ENCODE measurements around the gene TTC7B.

TTC7B gene

GRCh38 chr14:90697577-90698206 is 118.5 kb downstream of the TTC7B start:
- DNase-seq = no peak

DNA sequence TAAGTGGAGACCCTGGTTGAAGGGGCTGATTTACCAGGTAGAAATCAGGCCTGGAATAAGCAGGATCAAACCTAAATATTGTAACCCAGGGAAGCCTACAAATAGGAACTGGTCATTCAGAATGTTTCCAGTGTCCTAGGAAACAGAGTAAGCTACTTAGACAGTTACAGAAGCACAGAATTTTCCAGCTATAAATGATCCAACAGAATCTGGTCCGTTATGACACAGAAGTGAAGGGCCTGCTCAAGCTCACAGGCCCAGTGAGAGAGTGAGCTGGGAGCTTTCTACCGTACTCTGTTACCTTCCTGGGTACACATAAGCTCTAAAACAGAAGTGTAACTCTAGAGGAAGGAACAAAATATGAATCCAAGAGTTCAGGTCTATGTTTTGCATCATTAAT is 119.1 kb downstream of the TTC7B start:
- DNase-seq = no peak

GRCh38 chr14:90696720-90697119 is 119.5 kb downstream of the TTC7B start:
- no peak for DNase-seq

DNA sequence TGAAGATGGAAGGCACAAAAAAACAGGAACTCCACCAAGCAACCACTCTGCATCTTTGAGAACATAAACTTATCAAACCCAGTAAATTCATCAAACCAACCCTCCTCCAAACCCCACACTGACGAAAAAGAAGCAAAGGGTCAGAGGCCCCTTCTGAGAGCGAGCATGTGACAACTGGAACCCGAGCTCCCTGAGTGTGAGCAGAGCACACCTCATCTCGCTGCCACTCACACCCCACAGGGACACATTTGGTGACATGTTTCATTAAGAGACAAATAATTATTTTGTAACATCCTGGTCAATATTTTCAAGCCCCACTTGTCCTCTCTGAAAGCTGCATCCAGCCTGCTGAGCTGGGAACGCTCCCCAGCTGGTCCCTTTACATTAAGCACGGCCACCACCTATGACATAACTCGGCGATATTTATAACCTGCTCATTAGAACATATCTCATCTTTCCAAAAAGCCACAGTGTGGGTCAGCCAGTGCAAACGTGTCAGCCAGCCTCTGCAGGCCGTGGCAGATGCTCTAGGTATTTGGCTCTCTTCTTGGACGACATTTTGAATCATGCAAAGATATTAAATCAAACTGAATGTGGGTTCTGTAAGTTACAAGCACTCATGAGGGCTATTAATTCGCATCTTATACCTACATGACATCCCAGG is 120.1 kb downstream of the TTC7B start:
- no peak for DNase-seq

DNA sequence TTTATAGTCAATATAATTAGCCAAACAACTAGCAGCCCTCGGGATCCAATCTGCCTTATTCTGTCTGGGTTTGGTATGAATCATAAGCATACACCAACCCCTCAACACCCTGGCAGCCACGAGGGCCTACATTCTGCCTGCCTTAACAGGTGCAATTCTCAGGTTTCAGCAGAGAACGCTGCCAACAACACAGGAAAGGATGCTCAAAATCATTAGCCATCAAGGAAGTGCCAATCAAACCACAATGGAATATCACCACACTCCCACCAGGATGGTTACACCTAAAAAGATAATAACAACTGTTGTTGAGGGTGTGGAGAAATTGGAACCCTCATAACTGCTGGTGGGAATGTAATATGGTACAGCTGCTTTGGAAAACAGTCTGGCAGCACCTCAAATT is 122.8 kb downstream of the TTC7B start:
- no peak for DNase-seq

- no peak for DNase-seq
Measured at GRCh38 chr14:90692826-90693225, 123.4 kb downstream of the TTC7B start.

DNA sequence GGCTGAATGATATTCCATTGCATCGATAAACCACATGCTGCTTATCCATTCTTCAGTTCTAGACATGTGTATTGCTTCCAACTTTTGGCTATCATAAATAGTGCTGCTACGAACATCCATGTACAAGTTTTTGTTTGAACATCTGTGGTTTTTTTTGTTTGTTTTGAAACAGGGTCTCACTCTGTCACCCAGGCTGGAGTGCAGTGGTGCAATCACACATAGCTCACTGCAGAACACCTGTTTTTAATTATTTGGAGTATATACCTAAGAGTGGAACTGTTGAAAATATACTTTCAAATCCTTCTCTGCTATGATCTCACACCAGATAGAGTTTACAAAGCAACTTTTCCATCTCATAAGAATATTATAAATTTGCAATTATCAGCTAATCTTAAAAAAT is 124.2 kb downstream of the TTC7B start:
- no peak for DNase-seq

- DNase-seq = no peak
Measured at GRCh38 chr14:90691627-90692026, 124.6 kb downstream of the TTC7B start.

DNA sequence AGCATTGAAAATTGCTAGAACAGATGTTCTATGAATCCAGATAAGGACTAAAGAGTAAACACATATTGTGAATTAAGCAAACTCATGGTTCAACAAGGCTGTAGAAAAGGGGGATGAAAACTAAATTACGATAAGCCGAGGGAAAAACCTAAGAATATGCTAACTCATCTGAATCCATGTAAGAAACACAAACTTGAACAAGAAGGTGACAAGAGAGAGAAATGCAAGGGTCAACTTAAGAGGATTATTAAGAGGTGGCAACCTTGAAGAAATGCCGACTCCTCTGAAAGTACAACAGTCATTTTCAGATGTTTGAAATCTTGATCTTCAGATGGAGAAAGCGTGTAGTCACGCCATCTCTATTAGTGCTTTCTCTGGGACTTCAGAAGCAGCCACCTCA is 128.6 kb downstream of the TTC7B start:
- no peak for DNase-seq

DNA sequence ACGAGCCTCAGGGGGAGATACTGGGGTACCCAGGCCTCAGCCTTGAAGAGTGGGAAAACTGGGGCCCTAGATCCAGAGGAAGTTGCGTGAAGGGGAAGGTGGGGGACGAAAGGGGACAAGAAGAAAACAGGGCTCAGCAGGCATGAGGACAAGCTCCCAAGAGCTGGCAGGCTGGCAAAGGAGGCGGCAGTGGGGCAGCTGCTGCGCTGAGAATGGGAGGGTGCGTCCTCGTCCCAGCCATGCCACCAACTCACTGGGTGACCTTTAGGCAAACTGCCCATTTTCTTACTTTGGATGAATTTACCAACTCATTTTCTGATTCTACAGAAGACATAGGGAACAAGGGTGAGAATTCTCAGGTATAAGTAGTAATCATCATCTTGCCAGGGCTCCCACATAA is 133.6 kb downstream of the TTC7B start:
- no peak for DNase-seq

- DNase-seq = no peak
Measured at GRCh38 chr14:90681929-90682328, 134.3 kb downstream of the TTC7B start.

DNA sequence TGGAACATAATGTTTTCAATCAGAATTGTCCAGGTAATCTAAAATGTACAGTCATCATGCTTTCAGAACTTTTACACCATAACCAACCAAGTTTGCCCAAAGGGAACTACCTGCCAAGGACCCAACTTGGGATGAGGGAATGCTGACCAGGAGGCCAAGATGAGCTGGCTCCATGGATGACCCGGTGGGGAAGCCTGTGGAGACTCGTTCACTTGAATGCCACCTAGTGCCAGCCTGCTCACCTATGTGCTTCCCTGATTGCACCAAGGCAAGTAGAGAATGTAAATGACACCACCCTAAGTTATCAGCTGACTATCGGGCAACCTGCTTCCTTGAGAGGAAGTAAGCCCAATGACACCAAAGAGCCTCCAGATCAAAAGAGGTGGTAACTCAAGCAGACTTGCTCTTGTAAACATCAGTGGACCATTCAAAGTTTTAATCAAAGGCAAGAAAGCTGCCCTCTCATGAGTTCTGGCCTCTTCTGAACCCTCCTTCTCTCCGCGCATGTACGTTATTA is 137.3 kb downstream of the TTC7B start:
- no peak for DNase-seq

GRCh38 chr14:90678420-90678819 is 137.8 kb downstream of the TTC7B start:
- DNase-seq = no peak

DNA sequence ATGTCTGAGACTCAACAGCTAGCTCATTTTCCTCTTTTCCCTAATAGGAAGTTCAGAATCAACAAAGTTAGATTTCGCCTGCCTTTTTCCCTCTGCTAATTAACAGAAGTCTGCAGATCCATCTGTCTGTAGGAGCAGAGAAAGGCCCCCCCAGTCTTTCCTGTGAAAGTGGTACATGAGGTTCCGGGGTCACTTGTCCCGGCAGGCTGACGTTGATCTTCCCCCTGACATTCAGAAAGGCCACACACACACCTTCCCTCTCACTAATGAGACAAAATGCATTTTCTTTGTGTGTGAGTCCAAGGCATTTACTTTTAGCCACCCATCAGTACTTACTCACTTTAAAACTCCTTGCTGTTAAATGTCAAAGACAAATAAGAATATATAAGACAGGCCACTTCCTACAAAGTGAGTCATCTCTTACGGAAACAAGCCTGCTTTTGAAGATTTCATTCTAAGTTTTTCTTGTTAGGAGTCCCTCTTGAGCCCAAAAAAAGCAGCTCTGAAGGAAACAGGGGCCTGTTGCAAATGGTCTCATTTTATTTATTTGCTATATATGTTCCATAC is 138.7 kb downstream of the TTC7B start:
- no peak for DNase-seq

DNA sequence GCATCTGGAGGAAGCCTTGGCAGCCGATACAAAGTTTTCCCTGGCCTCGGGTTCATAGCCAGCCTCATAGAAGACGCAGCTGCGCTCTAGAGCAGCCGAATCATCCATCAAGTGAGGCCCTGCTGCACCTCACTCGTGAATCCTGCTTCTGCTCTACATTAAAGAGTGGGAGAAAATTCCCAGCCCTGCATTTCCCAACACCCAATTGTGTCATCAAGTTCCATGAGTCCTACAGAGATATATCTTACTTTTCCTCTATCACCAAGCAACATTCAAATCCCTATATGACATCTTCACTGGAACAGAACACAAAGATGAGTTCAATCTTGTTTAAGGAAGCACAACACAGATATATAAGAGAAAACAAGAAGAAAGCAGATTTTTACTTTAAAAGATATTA is 139.3 kb downstream of the TTC7B start:
- no peak for DNase-seq

GRCh38 chr14:90676356-90676755 is 139.9 kb downstream of the TTC7B start:
- DNase-seq = no peak

- DNase-seq = no peak
Measured at GRCh38 chr14:90675399-90675798, 140.8 kb downstream of the TTC7B start.

GRCh38 chr14:90674716-90675115 is 141.5 kb downstream of the TTC7B start:
- no peak for DNase-seq

- DNase-seq = no peak
Measured at GRCh38 chr14:90674043-90674670, 142.1 kb downstream of the TTC7B start.

DNA sequence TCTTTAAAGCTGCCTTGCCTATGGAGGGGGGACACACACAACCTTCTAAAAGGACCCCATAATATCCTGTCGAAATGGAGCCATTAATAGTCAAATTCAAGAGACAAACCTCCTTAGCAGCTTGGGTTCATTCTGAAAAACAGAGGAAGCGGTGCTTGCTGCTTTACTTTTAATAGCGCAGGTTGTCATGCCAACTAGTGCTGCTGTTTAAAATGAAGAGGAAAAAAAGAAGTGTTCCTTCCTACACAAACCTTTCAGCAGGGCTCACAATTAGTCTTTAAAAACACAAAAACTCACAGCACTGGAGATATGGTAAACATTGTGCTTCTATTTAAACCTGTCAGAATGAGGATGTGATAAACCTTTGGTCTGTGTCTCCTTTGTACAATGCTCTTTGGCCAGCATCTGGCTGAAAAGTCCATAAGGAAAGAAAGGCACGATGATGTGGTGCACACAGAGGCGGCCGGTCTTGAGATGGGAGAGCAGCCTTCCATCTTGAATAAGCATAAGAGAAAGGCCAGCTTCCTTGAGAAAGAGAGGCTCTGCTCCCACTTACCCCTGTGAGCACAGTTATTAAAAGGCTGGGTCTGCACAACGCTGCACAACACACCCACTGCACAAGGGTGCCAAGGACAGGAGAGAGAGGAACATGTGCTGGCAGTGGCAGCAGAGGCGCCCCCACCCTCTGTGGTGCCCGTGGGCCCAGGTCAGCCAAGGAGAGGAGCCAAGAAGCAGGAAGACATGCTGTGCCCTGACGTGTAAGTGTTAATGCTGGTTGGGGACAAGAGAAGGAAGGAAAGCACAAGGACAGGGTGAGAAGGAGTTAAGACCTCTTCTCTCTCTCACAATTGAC is 144.6 kb downstream of the TTC7B start:
- DNase-seq = no peak

- no peak for DNase-seq
Measured at GRCh38 chr14:90669731-90670130, 146.5 kb downstream of the TTC7B start.

GRCh38 chr14:90666571-90666970 is 149.7 kb downstream of the TTC7B start:
- no peak for DNase-seq

Data from NCI-H1436 treated with DMSO at 0.1 percent for 48 hours (cell line).